Mucosa of stomach (tissue), 1 donor: ENCODE data around the gene TRPV4.

Experiments
- H3K27me3 ChIP-seq: one replicate; pipeline ENCODE4 v1.7.0; 2013; ENCODE audit warnings: mild to moderate bottlenecking, low read length; ENCODE audit not compliant: control insufficient read depth, insufficient read depth
- H3K36me3 ChIP-seq: one replicate; pipeline ENCODE4 v1.7.0; 2013; ENCODE audit warnings: low read length; ENCODE audit not compliant: control insufficient read depth, insufficient read depth
- H3K4me1 ChIP-seq: one replicate; pipeline ENCODE4 v1.7.0; 2013; ENCODE audit warnings: mild to moderate bottlenecking, low read length; ENCODE audit not compliant: control insufficient read depth, insufficient read depth
- H3K4me3 ChIP-seq: one replicate; pipeline ENCODE4 v1.7.0; 2013; ENCODE audit warnings: low read length
- H3K9ac ChIP-seq: one replicate; pipeline ENCODE4 v1.7.0; 2013; ENCODE audit warnings: mild to moderate bottlenecking, low read length, moderate library complexity
- H3K9me3 ChIP-seq: one replicate; pipeline ENCODE4 v1.7.0; 2013; ENCODE audit warnings: mild to moderate bottlenecking, low read length, moderate library complexity; ENCODE audit not compliant: control insufficient read depth
- donor health status: Pancreatic carcinoma.

The TRPV4 gene

DNA sequence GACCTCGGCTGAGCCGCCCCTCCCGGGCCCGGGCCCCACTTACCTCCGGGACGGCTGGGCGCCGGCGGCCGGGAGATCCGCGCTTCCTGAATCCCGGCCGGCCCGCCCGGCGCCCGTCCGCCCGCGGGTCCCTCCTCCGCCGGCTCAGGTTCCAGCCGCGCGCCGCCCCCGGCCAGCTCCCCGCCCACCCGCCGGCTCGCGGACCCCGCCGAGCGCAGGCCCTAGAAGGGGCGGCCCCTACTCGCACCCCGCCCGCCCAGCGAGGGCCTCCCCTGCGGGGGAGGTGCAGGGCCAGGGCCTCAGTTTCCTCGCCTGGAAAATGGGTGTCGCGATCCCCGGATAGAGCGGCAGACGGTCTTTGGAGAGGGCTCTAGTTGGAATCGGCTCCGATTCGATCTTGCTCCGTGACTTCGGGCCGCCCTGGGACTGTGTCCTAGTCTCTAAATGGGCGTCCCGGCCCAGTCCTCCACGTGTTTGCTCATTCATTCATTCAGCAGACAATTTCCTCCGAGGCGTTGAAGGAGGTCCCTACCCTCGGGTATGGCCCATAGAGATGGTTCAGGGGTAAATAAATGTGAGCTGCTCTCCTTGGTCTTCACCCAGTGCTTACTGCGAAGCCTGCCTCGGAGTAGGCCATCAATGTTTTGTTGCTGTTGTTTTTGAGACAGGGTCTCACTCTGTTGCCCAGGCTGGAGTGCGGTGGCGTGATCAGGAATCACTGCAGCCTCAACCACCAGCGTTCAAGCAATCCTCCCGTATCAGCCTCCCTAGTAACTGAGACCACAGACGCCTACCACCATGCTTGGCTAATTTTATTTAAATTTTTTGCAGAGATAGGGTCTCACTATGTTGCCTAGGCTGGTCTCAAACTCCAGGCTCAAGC is at the start of gene TRPV4:
TSS of gene TRPV4 (minus strand) at position 92 of the 883 bp plus-strand sequence. CDS start 18,602 bp downstream, outside the sequence.
- H3K36me3 ChIP-seq = no peaks in the 10 kb centered on the region
- H3K4me1 ChIP-seq = peaks cover 7% of the 10 kb centered on the region
- H3K9me3 ChIP-seq = no peaks in the 10 kb centered on the region
- peak within 1 kb of the TSS; percentile 53 for H3K9ac ChIP-seq
- no peak within 1 kb of the TSS for H3K4me3 ChIP-seq
- H3K27me3 ChIP-seq = peaks cover 20% of the 10 kb centered on the region

DNA sequence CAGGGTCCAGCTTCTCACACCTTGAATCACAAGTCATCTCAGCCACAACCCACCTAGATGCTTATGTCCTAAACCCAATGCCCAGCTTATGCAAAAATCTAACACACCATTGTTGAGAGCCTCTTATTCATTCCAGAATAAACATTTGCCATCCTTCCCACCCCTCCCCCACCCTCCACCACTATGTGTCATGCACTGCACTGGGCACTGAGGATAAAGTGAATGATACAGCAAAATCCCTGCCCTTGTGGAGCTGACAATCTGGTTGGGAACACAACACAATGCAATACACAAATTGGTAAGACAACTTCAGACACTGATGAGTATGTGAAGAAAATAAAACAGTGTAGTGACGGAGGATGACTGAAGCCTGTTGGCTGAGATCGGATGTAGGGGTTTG is 48.6 kb upstream of the TRPV4 start:
- H3K36me3 ChIP-seq = no peaks in the 10 kb centered on the region
- peaks cover 15% of the 10 kb centered on the region for H3K4me1 ChIP-seq
- H3K9ac ChIP-seq = no peak overlapping the region
- H3K9me3 ChIP-seq = no peaks in the 10 kb centered on the region
- H3K4me3 ChIP-seq = no peak overlapping the region
- H3K27me3 ChIP-seq = no peaks in the 10 kb centered on the region

DNA sequence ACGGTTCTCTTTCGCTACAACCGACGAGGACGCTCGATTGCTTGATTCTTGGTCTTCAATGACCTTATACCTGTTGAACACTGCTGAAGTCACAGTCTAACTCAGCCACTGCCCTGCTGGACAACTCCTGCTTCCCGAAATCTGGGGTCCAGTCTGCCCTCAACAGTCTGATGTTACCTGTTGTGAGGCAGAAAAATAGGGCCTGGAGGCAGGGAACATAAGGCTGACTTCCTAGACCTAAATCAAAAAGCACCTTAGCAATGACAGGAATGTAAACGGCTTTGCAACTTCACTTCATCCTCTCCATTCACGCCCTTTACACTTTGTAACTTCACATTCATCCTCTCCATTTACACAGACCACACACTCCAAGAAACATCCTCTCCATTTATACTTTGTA is 47.7 kb upstream of the TRPV4 start:
- no peaks in the 10 kb centered on the region for H3K9me3 ChIP-seq
- no peaks in the 10 kb centered on the region for H3K27me3 ChIP-seq
- peak overlapping the region; percentile 39 for H3K4me3 ChIP-seq
- peak overlapping the region; percentile 78 for H3K9ac ChIP-seq
- H3K4me1 ChIP-seq = peaks cover 20% of the 10 kb centered on the region
- no peaks in the 10 kb centered on the region for H3K36me3 ChIP-seq

- Histone ChIP-seq H3K9me3 (no peaks in the 10 kb centered on the region), H3K36me3 (no peaks in the 10 kb centered on the region), H3K9ac (peak within 1 kb of the TSS; percentile 90), H3K4me1 (peaks cover 21% of the 10 kb centered on the region), H3K27me3 (no peaks in the 10 kb centered on the region), H3K4me3 (peak within 1 kb of the TSS; percentile 89)
These were observed 47.1 kb upstream of the TRPV4 start, which contains the start of gene GLTP for GRCh38 chr12:109880043-109880931. Gene GLTP, minus strand, starts transcription at chr12:109880541. Its CDS starts 167 bp downstream, at chr12:109880374.

DNA sequence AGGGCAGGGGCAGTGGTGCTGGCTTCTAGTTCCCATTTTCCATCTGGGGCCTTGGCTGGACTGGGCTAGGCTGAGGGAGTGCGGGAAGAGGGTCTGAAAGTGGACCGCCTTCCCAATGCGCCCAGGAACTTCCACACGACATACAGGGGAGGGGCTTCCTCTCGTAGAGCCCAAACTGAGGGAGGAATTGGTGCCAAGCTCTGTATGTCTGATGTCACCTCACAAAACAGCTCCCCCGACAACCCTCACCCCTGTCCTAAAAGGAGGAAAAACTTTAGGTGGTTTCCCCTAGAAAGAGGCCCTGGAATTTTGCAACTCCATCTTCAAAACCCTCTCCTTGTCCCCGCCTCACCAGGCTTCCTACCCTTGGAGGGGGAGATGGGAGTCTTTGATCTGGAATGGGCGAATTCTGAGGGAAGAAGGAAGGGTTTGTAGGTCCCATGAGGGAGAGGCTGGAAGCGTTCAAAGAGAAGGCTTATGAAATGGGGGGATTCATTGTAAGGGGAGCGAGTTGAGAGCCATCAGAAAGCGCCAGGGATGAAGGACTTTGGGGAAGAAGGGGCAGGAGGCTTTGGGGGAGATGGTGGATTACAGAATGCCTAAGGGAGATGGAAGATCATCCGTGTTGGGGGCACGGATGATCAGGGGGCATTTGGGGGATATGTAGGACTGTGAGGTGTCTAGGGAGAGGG is 46.3 kb upstream of the TRPV4 start:
- Histone ChIP-seq H3K4me3 (peak overlapping the region; percentile 89), H3K9me3 (no peaks in the 10 kb centered on the region), H3K9ac (peak overlapping the region; percentile 90), H3K4me1 (peaks cover 21% of the 10 kb centered on the region), H3K27me3 (no peaks in the 10 kb centered on the region), H3K36me3 (no peaks in the 10 kb centered on the region)

GRCh38 chr12:109878749-109879148 is 45.6 kb upstream of the TRPV4 start:
- Histone ChIP-seq H3K4me3 (no peak overlapping the region), H3K9ac (peak overlapping the region; percentile 90), H3K36me3 (no peaks in the 10 kb centered on the region), H3K27me3 (no peaks in the 10 kb centered on the region), H3K4me1 (peaks cover 21% of the 10 kb centered on the region), H3K9me3 (no peaks in the 10 kb centered on the region)

DNA sequence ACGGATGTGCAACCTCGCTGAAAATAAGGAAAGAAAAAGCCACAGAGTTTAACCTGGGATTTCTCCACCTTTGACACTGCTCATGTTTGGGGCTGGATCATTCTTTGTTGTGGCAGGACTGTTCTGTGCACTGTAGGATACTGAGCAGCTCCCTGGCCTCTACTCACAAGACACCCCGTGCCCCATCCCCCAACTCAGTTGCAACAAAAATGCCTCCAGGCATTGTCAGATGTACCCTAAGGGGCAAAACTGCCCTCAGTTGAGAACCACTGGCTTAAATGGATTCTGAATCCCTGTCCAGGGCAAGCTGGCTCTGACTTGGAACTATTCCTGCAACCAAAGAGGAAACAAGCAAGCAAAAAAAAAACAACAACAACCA is 45.0 kb upstream of the TRPV4 start:
- Histone ChIP-seq H3K4me3 (no peak overlapping the region), H3K4me1 (peaks cover 21% of the 10 kb centered on the region), H3K9ac (no peak overlapping the region), H3K36me3 (no peaks in the 10 kb centered on the region), H3K27me3 (no peaks in the 10 kb centered on the region), H3K9me3 (no peaks in the 10 kb centered on the region)

- Histone ChIP-seq H3K4me3 (no peak overlapping the region), H3K9me3 (no peaks in the 10 kb centered on the region), H3K9ac (no peak overlapping the region), H3K36me3 (no peaks in the 10 kb centered on the region), H3K4me1 (peaks cover 21% of the 10 kb centered on the region), H3K27me3 (no peaks in the 10 kb centered on the region)
These were observed 44.5 kb upstream of the TRPV4 start for GRCh38 chr12:109877504-109878246.

DNA sequence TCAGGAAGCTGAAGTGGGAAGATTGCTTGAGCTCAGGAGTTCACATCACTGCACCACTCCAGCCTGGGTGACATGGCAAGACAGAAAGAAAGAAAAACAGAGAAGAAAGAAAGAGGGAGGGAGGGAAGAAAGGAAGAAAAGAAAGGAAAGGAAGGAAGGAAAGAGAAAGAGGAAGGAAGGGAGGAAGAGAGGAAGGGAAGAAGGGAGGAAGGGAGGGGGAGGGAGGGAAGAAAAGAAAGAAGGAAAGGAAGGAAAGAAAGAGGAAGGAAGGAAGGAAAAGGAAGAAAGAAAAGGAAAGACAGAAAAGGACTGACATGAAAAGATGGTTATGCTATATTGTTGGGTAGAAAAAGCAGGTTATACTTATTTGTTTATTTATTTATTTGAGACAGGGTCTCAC is 43.2 kb upstream of the TRPV4 start:
- H3K9ac ChIP-seq = no peak overlapping the region
- H3K9me3 ChIP-seq = no peaks in the 10 kb centered on the region
- peaks cover 29% of the 10 kb centered on the region for H3K4me1 ChIP-seq
- H3K36me3 ChIP-seq = no peaks in the 10 kb centered on the region
- H3K27me3 ChIP-seq = no peaks in the 10 kb centered on the region
- H3K4me3 ChIP-seq = no peak overlapping the region

GRCh38 chr12:109875572-109876131 is 42.5 kb upstream of the TRPV4 start:
- Histone ChIP-seq H3K9ac (no peak overlapping the region), H3K4me3 (no peak overlapping the region), H3K4me1 (peaks cover 30% of the 10 kb centered on the region), H3K27me3 (no peaks in the 10 kb centered on the region), H3K9me3 (no peaks in the 10 kb centered on the region), H3K36me3 (no peaks in the 10 kb centered on the region)

DNA sequence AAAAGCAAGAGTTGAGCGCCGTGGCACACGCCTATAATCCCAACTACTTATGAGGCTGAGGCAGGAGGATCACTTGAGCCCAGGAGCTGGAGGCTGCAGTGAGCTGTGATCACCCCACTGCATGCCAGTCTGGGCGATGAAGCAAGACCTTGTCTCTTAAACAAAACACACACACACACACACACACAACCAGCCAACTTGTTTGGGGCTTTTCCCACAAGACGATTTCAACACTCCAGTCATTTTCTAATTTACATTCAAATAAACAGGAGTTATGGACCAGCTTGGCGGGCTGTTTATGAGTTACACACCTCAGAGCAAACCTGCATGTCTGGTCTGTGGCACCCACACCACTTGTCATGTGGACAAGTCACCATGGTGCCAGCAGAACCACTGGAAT is 40.5 kb upstream of the TRPV4 start:
- H3K4me1 ChIP-seq = peaks cover 20% of the 10 kb centered on the region
- H3K4me3 ChIP-seq = no peak overlapping the region

More for the DNA sequence above, 40.5 kb upstream of the TRPV4 start:
- Histone ChIP-seq H3K36me3 (no peaks in the 10 kb centered on the region), H3K9ac (no peak overlapping the region), H3K9me3 (no peaks in the 10 kb centered on the region), H3K27me3 (no peaks in the 10 kb centered on the region)
